Naive thymus-derived CD8-positive, alpha-beta T cell (primary cell): Measurements from ENCODE around the gene KLF13. TPM values are rescaled to one million over a fixed set of nuclear protein-coding genes. Genes with fewer than 3 reads are reported as not detected.
A peak's percentile ranks its signal among the peaks of the same experiment; 100 is the strongest.

Experiments
- ATAC-seq, 2 donors: fragments of 150-1000 bp; cut with Tn5 transposase in 1 of 2; sonication (Bioruptor Pico), chemical (Tn5 transposase) in 1 of 2; 1 replicate in 1 of 2; 2 replicates in 1 of 2; pipeline ENCODE4 v1.10.0; 2021; ENCODE audit warnings: mild to moderate bottlenecking in 2 of 2, moderate library complexity in 2 of 2
- POLR2A ChIA-PET: fragments of 350-600 bp; sonication (Branson Sonifier 250); formaldehyde crosslinking; loops from one replicate; lab custom pipeline; 2021; ENCODE audit warnings: antibody characterized with exemption; lab: Charles Lee
- DNase-seq, 10 donors: peaks; one replicate each; pipeline versions ENCODE4 v3.0.0 to v3.0.0-alpha.2; 2020 to 2022
- H3K27ac Mint-ChIP-seq, 10 donors: one replicate each; pipeline ENCODE4 v1.8.0; 2020 to 2022; ENCODE audit warnings: mild to moderate bottlenecking in 10 of 10, mixed read lengths in 10 of 10, moderate library complexity in 4 of 10, inconsistent platforms in 1 of 10
- H3K27me3 Mint-ChIP-seq, 5 donors: one replicate each; pipeline ENCODE4 v1.8.0; 2021 to 2022; ENCODE audit warnings: mixed read lengths in 5 of 5
- H3K36me3 Mint-ChIP-seq, 3 donors: one replicate each; pipeline ENCODE4 v1.8.0; 2020 to 2022; ENCODE audit warnings: mixed read lengths in 3 of 3, mild to moderate bottlenecking in 2 of 3, inconsistent platforms in 1 of 3
- H3K4me1 Mint-ChIP-seq, 4 donors: one replicate each; pipeline ENCODE4 v1.8.0; 2021 to 2022; ENCODE audit warnings: mixed read lengths in 4 of 4
- H3K4me3 Mint-ChIP-seq, 10 donors: one replicate each; pipeline ENCODE4 v1.8.0; 2020 to 2022; ENCODE audit warnings: mild to moderate bottlenecking in 10 of 10, mixed read lengths in 10 of 10, moderate library complexity in 6 of 10, inconsistent platforms in 1 of 10
- H3K9me3 Mint-ChIP-seq, 9 donors: one replicate each; pipeline ENCODE4 v1.8.0; 2020 to 2022; ENCODE audit warnings: mixed read lengths in 9 of 9, mild to moderate bottlenecking in 3 of 9, inconsistent platforms in 1 of 9, moderate library complexity in 1 of 9
- polyA plus RNA-seq, 3 donors: library from polyadenylated mRNA; unstranded; fragments of 300-500 nt; fragmentation: Illumina TruSeq; gene quantifications; one replicate each; pipeline ENCODE4 v1.2.3, GENCODE V29; 2021
- total RNA-seq, 8 experiments: library from RNA in 2 of 8; stranded (reverse) in 2 of 8; gene quantifications; one replicate each; pipeline ENCODE4 v1.2.3 and lab custom pipeline; 2021 to 2026

KLF13 gene
- total and polyA plus RNA-seq, 5 experiments from 2014 or later = 70.1 to 244 (median 102) TPM

DNA sequence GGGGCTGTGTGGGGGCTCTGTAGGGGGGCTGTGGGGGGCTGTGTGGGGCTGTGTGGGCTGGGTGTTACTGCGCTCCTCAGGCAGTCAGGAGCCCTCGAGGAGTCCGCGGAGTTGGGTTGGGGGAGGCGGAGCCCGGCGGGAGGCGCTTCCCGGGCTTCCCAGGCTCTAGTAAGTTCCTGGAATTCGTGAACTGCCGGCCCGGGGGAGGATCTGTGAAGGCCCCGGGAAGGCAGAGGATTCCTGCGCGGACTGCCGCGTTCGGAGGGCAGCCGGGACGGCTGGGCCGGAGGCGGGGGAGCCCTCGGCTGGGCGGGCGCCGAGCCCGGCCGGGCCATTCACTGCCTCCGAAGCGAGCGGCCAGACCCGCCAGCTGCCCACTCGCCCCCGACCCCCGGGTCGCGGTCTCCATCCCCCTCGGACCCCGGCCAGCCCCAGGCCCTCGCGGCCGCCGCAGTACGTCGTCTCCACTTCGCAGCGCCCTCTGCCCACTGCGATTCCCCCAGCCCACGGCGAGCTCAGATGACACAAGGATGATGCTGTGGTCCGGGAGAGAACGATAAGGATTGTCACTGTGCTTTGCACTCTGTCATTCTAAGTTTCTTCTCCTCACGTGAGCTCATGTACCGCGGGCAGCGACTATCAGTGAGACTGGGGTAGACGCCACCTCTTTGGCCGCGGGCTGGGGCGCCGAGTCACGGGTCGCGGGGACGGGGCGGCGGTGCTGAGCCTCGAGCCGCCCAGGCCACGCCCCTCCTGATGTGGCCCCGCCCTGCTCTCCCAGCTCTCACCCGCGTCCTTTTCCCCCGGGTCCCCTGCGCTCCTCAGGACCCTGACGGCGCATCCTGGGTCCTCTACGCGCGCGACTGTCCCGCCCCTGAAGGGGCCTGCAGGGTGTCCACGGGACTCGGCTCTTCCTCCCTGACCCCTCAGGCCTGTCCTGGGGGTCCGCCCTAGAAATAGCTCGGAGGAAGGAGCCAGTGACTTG, 65.3 kb downstream of the KLF13 start:
- DNase-seq (peak; percentile 69 to 88 (median 81)), ATAC-seq (peak; percentile 74 to 83)
- Mint-ChIP-seq H3K4me3 (peak overlapping the region; percentile 86 to 97 (median 95)), H3K4me1 (peaks cover 35 to 67% (median 57%) of the 10 kb centered on the region in 4 donors), H3K36me3 (no peaks in the 10 kb centered on the region), H3K27me3 (no peaks in the 10 kb centered on the region), H3K9me3 (no peaks in the 10 kb centered on the region), H3K27ac (peak overlapping the region; percentile 79 to 98 (median 97))
- POLR2A ChIA-PET = interaction anchor here (0.6 to 14.1 kb wide), 30 partner anchors 10 to 198 kb away, joined by 3 to 308 read pairs (median 5); partner anchors contain the start of gene KLF13

DNA sequence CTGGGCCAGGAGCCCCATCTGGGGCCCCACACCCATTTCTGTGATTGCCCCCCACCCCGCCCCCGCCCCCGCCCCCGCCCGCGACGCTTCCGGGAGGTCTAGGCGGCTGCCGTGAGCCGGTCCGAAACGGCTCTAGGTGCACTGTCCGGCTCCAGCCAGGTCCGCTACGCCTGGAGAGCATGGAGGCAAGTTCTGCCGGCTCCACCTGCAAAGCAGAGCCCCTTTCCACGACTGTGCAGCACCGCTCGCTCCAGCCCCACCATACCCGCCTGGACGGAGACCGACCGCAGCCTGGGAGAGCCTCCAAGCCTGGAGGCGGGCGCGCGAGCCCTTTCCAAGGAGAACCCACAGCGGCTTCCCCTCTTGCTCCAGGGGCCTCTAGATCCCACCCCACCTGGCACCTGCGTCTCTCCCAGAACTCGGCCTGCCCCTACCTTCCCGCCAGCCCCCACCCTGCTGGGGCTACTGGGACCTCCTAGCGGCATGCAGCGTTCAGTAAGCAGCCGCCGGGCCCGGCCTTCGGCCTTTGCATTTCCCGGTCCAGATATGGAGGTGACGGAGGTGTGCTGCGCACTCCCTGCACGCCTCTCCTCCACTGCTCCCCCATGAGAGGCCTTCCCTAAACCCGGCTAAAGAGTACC, 66.2 kb downstream of the KLF13 start:
- no peaks in the 10 kb centered on the region for H3K27me3 Mint-ChIP-seq
- peak in 2 of 10 donors; percentile 29 to 31 for DNase-seq
- no peaks in the 10 kb centered on the region for H3K9me3 Mint-ChIP-seq
- peak overlapping the region; percentile 86 to 97 (median 95) for H3K4me3 Mint-ChIP-seq
- peaks cover 29 to 62% (median 54%) of the 10 kb centered on the region in 4 donors for H3K4me1 Mint-ChIP-seq
- H3K36me3 Mint-ChIP-seq = no peaks in the 10 kb centered on the region
- peak overlapping the region; percentile 79 to 98 (median 96) for H3K27ac Mint-ChIP-seq
- POLR2A ChIA-PET = interaction anchor here (0.6 to 14.1 kb wide), 24 partner anchors 9 to 179 kb away, joined by 3 to 308 read pairs (median 6); partner anchors contain the start of gene KLF13
- ATAC-seq = peak; percentile 27 to 37

DNA sequence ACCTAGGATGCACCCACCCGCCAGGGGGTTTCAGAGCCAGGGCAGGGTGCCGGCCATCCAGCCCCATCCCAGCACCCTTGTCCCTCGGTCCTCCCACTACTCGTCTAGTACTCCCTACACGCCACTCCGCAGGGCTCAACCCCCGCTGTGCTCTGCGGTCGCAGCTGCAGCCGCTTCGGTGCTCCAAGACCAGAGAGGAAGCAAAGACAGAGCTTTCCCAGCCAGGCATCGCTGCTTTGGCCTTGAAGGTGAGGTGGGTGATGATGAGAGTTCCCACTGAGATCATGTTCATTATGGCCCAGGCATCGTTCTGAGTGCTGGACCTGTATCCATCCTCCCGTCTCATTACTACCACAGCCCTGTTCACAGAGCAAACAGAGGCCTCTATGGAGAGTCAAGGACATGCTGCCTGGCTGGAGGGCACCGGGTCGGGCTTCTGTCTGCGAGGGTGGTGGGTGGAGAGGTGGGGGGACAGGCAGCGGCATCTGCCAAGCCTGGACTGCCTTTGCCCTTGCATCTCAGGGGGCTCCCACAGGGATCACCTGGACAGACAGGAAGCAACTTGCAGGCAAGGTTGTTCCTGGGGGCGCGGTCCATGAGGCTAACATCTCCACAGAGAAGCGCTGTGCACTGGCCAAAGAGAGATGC, 66.9 kb downstream of the KLF13 start:
- Mint-ChIP-seq H3K27ac (peak overlapping the region; percentile 79 to 98 (median 96)), H3K36me3 (no peaks in the 10 kb centered on the region), H3K9me3 (no peaks in the 10 kb centered on the region), H3K4me1 (peaks cover 29 to 65% (median 56%) of the 10 kb centered on the region in 4 donors), H3K4me3 (peak overlapping the region; percentile 86 to 97 (median 95)), H3K27me3 (no peaks in the 10 kb centered on the region)
- ATAC-seq (peak; percentile 10 to 15), DNase-seq (peak in 2 of 10 donors; percentile 33 to 34)
- POLR2A ChIA-PET = interaction anchor here (0.6 to 14.1 kb wide), 4 partner anchors 16 to 81 kb away, joined by 4 to 308 read pairs (median 80); no protein-coding TSS in a partner anchor

DNA sequence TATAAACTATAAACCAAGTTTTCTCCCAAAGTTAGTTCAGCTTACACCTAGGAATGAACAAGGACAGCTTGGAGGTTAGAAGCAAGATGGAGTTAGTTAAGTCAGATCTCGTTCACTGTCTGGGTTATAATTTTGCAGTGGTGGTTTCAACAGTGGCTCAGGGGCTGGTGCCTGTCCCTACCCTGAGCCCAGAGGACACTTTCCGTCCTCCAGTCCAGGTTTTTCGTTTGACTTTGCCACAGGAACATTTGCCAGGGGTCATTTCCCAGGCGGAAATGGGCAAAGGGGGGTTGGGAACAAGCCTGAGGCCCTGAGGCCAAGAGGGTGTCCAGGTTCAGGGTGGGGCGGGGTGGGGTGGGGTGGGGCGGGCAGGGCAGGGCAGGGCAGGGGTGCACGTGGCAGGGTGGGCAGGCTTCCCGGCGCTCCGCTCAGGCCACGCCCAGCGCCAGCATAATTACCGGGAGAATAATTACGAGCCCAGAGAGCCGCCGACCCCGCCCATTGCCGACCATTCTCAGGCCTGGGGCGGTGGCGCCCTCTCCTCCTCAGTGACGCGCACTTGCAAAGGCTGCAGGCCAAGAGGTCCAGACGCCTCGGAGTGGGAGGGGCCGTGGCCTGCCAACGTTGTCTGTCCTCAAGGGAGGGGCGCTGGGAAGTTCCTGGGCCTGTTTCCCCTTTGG, 70.4 kb downstream of the KLF13 start:
- ATAC-seq (no peak), DNase-seq (no peak)
- Mint-ChIP-seq H3K36me3 (no peaks in the 10 kb centered on the region), H3K4me1 (peaks cover 21 to 61% (median 58%) of the 10 kb centered on the region in 4 donors), H3K4me3 (peak overlapping the region in 1 of 10 donors; percentile 54), H3K27ac (peak overlapping the region in 3 of 10 donors; percentile 72 to 75 (median 73)), H3K9me3 (no peaks in the 10 kb centered on the region), H3K27me3 (no peaks in the 10 kb centered on the region)
- POLR2A ChIA-PET = interaction anchor here (0.8 to 14.1 kb wide), 11 partner anchors 8 to 91 kb away, joined by 3 to 308 read pairs (median 8); no protein-coding TSS in a partner anchor

DNA sequence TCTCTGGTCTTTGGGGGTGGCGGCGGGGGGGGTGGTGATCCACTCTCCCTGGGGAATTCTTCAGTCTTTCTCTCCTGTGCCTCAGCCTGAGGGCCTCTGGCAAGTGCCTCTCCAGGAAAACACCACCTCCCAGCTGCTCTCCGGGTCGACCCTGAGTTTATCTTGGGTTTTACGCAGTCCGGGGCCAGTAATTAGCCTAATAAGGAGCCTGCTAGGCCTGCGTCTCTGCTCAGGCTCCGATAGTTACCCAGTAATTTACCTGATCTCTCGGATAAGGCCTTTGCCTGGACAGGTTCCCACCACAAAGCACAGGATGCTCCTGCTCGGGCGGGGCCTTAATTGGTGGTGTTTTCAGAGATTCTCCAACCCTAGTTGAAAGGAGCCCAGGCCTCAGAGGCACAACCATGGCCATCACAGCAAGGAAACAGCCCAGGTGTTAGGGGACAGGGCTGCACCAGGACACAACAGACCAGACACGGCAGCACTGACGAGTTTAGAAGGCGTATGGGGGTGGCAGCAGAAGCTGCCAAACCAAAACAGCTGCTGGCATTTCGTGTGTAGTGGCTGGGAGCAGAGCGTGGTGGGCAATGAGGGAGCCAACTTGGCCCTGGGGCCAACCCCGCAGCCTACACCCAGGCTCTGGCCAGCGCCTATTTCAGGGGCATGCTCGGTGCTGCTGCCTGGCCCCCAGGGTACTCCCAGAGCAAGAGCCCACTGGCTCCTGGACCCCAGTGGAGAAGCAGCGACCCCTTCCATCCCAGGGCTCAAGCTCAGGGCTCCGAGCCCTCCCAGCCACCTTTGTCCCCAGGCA, 71.4 kb downstream of the KLF13 start:
- DNase-seq (peak in 1 of 10 donors; percentile 55), ATAC-seq (no peak)
- POLR2A ChIA-PET = interaction anchor here (0.8 to 14.1 kb wide), 17 partner anchors 8 to 195 kb away, joined by 3 to 308 read pairs (median 5); no protein-coding TSS in a partner anchor
- H3K4me3 Mint-ChIP-seq = peak overlapping the region in 5 of 10 donors; percentile 7 to 56 (median 40)
- no peaks in the 10 kb centered on the region for H3K36me3 Mint-ChIP-seq
- H3K9me3 Mint-ChIP-seq = no peaks in the 10 kb centered on the region
- H3K27ac Mint-ChIP-seq = peak overlapping the region; percentile 29 to 89 (median 64)
- H3K4me1 Mint-ChIP-seq = peaks cover 19 to 60% (median 57%) of the 10 kb centered on the region in 4 donors
- no peaks in the 10 kb centered on the region for H3K27me3 Mint-ChIP-seq

DNA sequence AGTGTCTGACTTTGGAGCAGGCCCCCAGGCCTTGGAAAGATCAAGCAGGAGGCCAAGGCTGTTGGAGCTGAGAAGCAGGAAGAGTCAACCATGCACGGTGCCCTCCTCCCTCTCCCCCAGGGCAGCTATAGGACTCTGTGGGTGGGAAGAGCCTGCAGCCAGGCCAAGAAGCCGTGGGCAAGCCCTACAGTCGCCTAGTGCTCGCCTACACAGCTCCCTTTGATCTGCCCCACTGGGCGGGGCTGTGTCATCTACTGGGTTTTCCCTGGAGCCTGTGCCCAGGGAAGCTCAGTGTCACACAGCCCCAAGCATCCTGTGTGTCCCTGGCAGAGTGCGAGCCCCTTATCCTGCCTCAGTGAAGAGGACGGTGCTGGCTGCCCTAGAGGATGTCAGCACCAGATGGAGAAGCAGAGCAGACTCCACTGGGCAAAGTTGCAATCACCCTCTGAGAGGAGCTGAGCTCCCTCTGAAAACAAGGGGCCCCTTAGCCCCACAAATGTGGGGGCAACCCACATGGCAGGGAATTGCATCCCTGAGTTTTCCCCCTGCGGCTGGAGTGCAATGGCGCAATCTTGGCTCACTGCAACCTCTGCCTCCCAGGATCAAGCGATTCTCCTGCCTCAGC, 72.2 kb downstream of the KLF13 start:
- H3K27ac Mint-ChIP-seq = peak overlapping the region in 5 of 10 donors; percentile 12 to 89 (median 69)
- DNase-seq (no peak), ATAC-seq (peak; percentile 36 to 47)
- POLR2A ChIA-PET = interaction anchor here (0.6 to 14.1 kb wide), 16 partner anchors 8 to 199 kb away, joined by 3 to 308 read pairs (median 4); no protein-coding TSS in a partner anchor
- H3K36me3 Mint-ChIP-seq = no peaks in the 10 kb centered on the region
- H3K27me3 Mint-ChIP-seq = no peaks in the 10 kb centered on the region
- H3K4me1 Mint-ChIP-seq = peaks cover 14 to 61% (median 56%) of the 10 kb centered on the region in 4 donors
- H3K4me3 Mint-ChIP-seq = peak overlapping the region in 4 of 10 donors; percentile 17 to 60 (median 40)
- H3K9me3 Mint-ChIP-seq = no peaks in the 10 kb centered on the region

DNA sequence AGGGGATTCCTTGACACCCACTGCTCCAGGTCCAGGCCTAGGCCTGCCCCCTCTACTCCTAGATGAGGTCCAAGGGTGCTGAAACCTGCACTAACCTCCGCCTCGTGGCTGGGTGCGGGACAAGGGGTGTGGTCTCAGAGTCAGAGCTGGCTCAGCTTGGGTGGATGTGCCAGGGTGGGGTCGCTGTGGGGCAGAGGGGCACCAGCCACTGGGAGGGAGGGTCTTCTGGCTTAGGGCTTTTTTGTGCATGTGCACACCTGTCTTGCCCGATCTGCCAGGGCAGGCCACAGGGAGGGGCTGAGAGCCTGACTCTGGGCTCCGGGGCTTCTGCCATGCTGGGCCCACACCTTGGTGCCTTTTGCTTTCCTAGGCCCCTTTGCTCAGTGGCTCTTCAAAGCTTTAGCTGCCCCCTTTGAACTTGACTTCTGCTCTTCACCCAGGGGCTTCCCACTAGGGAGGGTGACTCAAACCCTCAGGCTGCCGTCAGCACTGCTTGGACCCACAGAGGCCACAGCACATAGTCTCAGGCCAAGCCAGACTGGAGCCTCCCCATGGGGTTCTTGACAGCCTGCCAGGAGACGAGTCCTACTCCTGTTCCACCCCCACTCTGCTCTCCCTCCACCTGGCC, 73.0 kb downstream of the KLF13 start:
- H3K4me1 Mint-ChIP-seq = peaks cover 16 to 62% (median 59%) of the 10 kb centered on the region in 4 donors
- H3K27me3 Mint-ChIP-seq = no peaks in the 10 kb centered on the region
- peak overlapping the region in 8 of 10 donors; percentile 20 to 89 (median 65) for H3K27ac Mint-ChIP-seq
- H3K36me3 Mint-ChIP-seq = no peaks in the 10 kb centered on the region
- peak in 1 of 10 donors; percentile 58 for DNase-seq
- peak; percentile 72 to 75 for ATAC-seq
- POLR2A ChIA-PET = interaction anchor here (0.6 to 14.1 kb wide), 8 partner anchors 14 to 199 kb away, joined by 3 to 308 read pairs (median 6); no protein-coding TSS in a partner anchor
- no peaks in the 10 kb centered on the region for H3K9me3 Mint-ChIP-seq
- peak overlapping the region in 8 of 10 donors; percentile 9 to 60 (median 36) for H3K4me3 Mint-ChIP-seq

DNA sequence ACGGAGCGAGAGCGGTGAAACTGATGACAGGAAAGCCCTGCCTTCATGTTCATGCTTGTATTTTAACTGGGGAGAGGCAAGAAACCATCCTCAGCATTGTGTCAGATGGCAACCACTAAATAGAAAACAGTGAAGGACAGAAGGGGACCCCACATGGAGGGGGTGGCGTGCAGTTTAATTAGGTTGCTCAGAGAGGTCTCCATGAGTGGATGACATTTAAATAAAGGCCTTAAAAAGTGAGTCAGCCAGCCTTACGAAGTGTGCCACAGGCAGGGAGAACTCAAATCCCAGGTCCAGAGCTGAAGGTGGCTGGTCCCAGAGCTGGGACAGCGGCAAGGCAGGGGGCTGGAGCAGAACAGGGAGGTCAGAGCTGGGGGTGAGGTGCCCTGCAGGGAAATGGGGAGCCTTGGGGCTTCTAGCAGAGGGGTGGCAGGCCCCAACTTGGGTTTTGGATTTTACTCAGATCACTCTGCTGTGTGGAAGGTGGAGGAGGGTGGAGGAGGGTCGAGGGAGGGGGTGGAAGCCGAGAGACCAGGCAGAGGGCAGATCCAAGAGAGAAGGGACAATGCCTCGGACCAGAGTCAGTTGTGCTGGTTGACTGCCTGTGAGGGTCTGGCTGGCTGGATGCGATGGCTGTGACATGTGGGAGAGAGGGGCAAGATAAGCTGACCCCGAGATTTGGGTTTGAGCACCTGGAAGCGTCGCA, 73.7 kb downstream of the KLF13 start:
- Mint-ChIP-seq H3K4me3 (peak overlapping the region in 1 of 10 donors; percentile 33), H3K9me3 (no peaks in the 10 kb centered on the region), H3K4me1 (peaks cover 22 to 67% (median 64%) of the 10 kb centered on the region in 4 donors), H3K27ac (peak overlapping the region in 6 of 10 donors; percentile 20 to 89 (median 76)), H3K27me3 (no peaks in the 10 kb centered on the region), H3K36me3 (no peaks in the 10 kb centered on the region)
- DNase-seq (no peak), ATAC-seq (no peak)
- POLR2A ChIA-PET = interaction anchor here (1.0 to 14.1 kb wide), 4 partner anchors 10 to 40 kb away, joined by 3 to 308 read pairs (median 12); no protein-coding TSS in a partner anchor

DNA sequence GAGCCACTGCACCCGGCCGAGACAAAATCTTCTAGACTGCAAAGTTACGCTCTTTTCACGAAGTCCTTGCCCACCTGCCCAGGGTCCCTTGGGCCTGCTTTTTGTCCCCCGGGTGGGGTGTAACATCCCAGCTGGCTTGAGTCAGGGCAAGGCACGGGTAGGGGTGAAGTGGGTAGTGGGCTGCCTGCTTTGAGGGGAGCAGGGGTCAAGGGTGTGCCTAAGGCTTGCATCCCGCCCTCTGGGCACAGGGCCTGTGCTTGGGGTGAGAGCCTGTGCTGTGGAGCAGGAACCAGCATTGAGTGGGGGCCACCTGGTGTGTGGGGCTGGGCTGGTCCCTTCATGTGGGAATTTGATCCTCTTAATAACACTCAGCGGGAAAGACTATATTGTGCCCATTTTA, 74.6 kb downstream of the KLF13 start:
- Mint-ChIP-seq H3K9me3 (no peaks in the 10 kb centered on the region), H3K4me3 (no peak overlapping the region), H3K4me1 (peaks cover 25 to 73% (median 68%) of the 10 kb centered on the region in 4 donors), H3K36me3 (peaks cover 0 to 5% (median 0%) of the 10 kb centered on the region in 3 donors), H3K27ac (peak overlapping the region in 2 of 10 donors; percentile 57 to 68), H3K27me3 (no peaks in the 10 kb centered on the region)
- POLR2A ChIA-PET = interaction anchor here (1.0 to 14.1 kb wide), 3 partner anchors 11 to 40 kb away, joined by 3 to 308 read pairs (median 3); no protein-coding TSS in a partner anchor
- ATAC-seq (no peak), DNase-seq (no peak)
